ENCODE data around the gene NHERF1.

DNA sequence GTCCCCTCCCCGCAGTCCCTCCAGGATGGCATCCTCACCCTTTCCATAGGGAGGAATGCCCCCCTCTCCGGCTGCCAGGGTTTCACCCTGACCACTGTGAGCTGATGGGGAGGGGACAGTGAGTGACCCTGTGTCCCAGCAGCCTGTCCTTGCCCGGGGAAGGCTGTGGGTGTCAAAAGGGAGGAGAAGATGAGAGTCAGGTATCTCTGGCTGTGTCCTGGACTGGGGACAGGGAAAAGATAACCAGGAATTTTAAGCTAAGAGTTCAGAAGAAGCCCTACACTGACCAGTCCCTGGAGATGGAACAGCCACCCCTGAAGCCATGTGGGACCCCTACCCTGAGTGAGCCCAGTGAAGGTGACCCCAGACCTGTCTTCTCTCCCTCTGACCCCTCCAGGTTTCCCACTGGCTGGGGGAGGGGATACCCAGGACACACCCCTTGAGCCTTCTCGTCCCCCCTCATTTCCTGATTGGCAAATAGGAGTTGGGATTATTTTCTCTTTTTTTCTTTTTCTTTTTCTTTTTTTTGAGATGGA lies 16.4 kb downstream of the NHERF1 start:
- TF ChIP-seq CTCF (IDR thresholded peaks at IDR 0.05; ENCODE audit: low read length) (no peak), EZH2 (IDR thresholded peaks at IDR 0.05; ENCODE audit: borderline replicate concordance, low read length) (no peak)

All from OCI-LY1 (cell line).